HEK293 (cell line): ENCODE data around the gene PRKAG2.

Experiments
- CTCF ChIA-PET: fragments of 350-600 bp; formaldehyde crosslinking; extraction: SDS; loops from one replicate; lab custom pipeline; 2021; ENCODE audit warnings: antibody characterized with exemption; lab: Yijun Ruan, JAX
- POLR2A ChIA-PET: fragments of 300-600 bp; formaldehyde crosslinking; extraction: SDS; loops from one replicate; lab custom pipeline; 2020; ENCODE audit warnings: antibody characterized with exemption, inconsistent platforms; lab: Yijun Ruan, JAX
- H3K27ac ChIP-seq: fragments of 200-500 bp; sonication (Bioruptor generic); 2 replicates; pipeline ENCODE4 v1.5.1; 2014; ENCODE audit warnings: low read depth, low read length, control low read depth, inconsistent platforms; ENCODE audit errors: extremely low read depth
- H3K36me3 ChIP-seq, 2 experiments: fragments of 200-500 bp in 1 of 2; sonication (Bioruptor generic) in 1 of 2; 1 replicate in 1 of 2; 2 replicates in 1 of 2; pipeline ENCODE4 v1.5.1; 2014 to 2017; ENCODE audit warnings: inconsistent platforms in 2 of 2, low read length in 2 of 2; ENCODE audit not compliant: control insufficient read depth in 2 of 2, insufficient read depth in 1 of 2
- H3K4me1 ChIP-seq: fragments of 200-500 bp; sonication (Bioruptor generic); 2 replicates; pipeline ENCODE4 v1.5.1; 2014; ENCODE audit warnings: mild to moderate bottlenecking, low read length, inconsistent platforms; ENCODE audit not compliant: control insufficient read depth, insufficient read depth
- H3K4me3 ChIP-seq: 2 replicates; pipeline ENCODE4 v1.5.1; 2011; ENCODE audit warnings: low read depth, mild to moderate bottlenecking, control low read depth, low read length, moderate library complexity
- H3K9me3 ChIP-seq: fragments of 200-500 bp; sonication (Bioruptor generic); 2 replicates; pipeline ENCODE4 v1.5.1; 2014; ENCODE audit warnings: low read depth, low read length, inconsistent platforms; ENCODE audit not compliant: control insufficient read depth, insufficient read depth
- ELK4 ChIP-seq: IDR thresholded peaks from 2 replicates; pipeline ENCODE4 v1.6.1; 2011; ENCODE audit warnings: mild to moderate bottlenecking, low read depth, low read length, borderline replicate concordance
- GLI4 ChIP-seq: fragments of 450-650 bp; formaldehyde crosslinking; IDR thresholded peaks from 2 replicates; pipeline ENCODE4 v1.5.1; 2016; ENCODE audit warnings: missing biosample characterization, missing genetic modification characterization
- KLF10 ChIP-seq: fragments of 450-650 bp; IDR thresholded peaks from 2 replicates; pipeline ENCODE4 v1.5.1; 2018; ENCODE audit warnings: missing biosample characterization, mild to moderate bottlenecking, missing genetic modification characterization
- KLF7 ChIP-seq: fragments of 450-650 bp; formaldehyde crosslinking; IDR thresholded peaks from 2 replicates; pipeline ENCODE4 v1.5.1; 2016; ENCODE audit warnings: missing biosample characterization, missing genetic modification characterization, borderline replicate concordance
- PATZ1 ChIP-seq: fragments of 450-650 bp; formaldehyde crosslinking; IDR thresholded peaks from 2 replicates; pipeline ENCODE4 v1.5.1; 2016; ENCODE audit warnings: missing biosample characterization, missing genetic modification characterization
- RBAK ChIP-seq: fragments of 450-650 bp; formaldehyde crosslinking; IDR thresholded peaks from 2 replicates; pipeline ENCODE4 v1.5.1; 2016; ENCODE audit warnings: missing biosample characterization, missing genetic modification characterization
- ZBTB20 ChIP-seq: fragments of 450-650 bp; formaldehyde crosslinking; IDR thresholded peaks from 2 replicates; pipeline ENCODE4 v1.5.1; 2016; ENCODE audit warnings: missing biosample characterization, missing genetic modification characterization
- ZFHX2 ChIP-seq: fragments of 450-650 bp; formaldehyde crosslinking; conservative IDR thresholded peaks from 2 replicates; pipeline ENCODE4 v1.5.1; 2016; ENCODE audit warnings: missing biosample characterization, missing genetic modification characterization
- ZFP41 ChIP-seq: fragments of 450-650 bp; formaldehyde crosslinking; IDR thresholded peaks from 2 replicates; pipeline ENCODE4 v1.5.1; 2016; ENCODE audit warnings: missing biosample characterization, missing genetic modification characterization, borderline replicate concordance
- ZNF10 ChIP-seq: fragments of 450-650 bp; formaldehyde crosslinking; IDR thresholded peaks from 2 replicates; pipeline ENCODE4 v1.5.1; 2017; ENCODE audit warnings: missing biosample characterization, missing genetic modification characterization
- ZNF155 ChIP-seq: fragments of 450-650 bp; formaldehyde crosslinking; IDR thresholded peaks from 2 replicates; pipeline ENCODE4 v1.5.1; 2016; ENCODE audit warnings: missing biosample characterization, missing genetic modification characterization
- ZNF214 ChIP-seq: fragments of 450-650 bp; formaldehyde crosslinking; IDR thresholded peaks from 2 replicates; pipeline ENCODE4 v1.5.1; 2017; ENCODE audit warnings: missing biosample characterization, mild to moderate bottlenecking, missing genetic modification characterization, borderline replicate concordance
- ZNF221 ChIP-seq: fragments of 450-650 bp; formaldehyde crosslinking; IDR thresholded peaks from 2 replicates; pipeline ENCODE4 v1.5.1; 2017; ENCODE audit warnings: missing biosample characterization, missing genetic modification characterization, borderline replicate concordance
- ZNF292 ChIP-seq: fragments of 450-650 bp; formaldehyde crosslinking; IDR thresholded peaks from 2 replicates; pipeline ENCODE4 v1.5.1; 2016; ENCODE audit warnings: low read depth, missing biosample characterization, missing genetic modification characterization, borderline replicate concordance
- ZNF324 ChIP-seq: fragments of 450-650 bp; formaldehyde crosslinking; IDR thresholded peaks from 2 replicates; pipeline ENCODE4 v1.5.1; 2016; ENCODE audit warnings: missing biosample characterization, missing genetic modification characterization
- ZNF416 ChIP-seq: fragments of 450-650 bp; formaldehyde crosslinking; IDR thresholded peaks from 2 replicates; pipeline ENCODE4 v1.5.1; 2016; ENCODE audit warnings: missing biosample characterization, missing genetic modification characterization
- ZNF423 ChIP-seq: fragments of 450-650 bp; formaldehyde crosslinking; IDR thresholded peaks from 2 replicates; pipeline ENCODE4 v1.5.1; 2016; ENCODE audit warnings: missing biosample characterization, missing genetic modification characterization
- ZNF433 ChIP-seq: fragments of 450-650 bp; formaldehyde crosslinking; IDR thresholded peaks from 2 replicates; pipeline ENCODE4 v1.5.1; 2016; ENCODE audit warnings: missing biosample characterization, missing genetic modification characterization, low read depth
- ZNF449 ChIP-seq: fragments of 450-650 bp; formaldehyde crosslinking; IDR thresholded peaks from 2 replicates; pipeline ENCODE4 v1.5.1; 2017; ENCODE audit warnings: missing biosample characterization, mild to moderate bottlenecking, missing genetic modification characterization, moderate library complexity
- ZNF488 ChIP-seq: fragments of 450-650 bp; formaldehyde crosslinking; IDR thresholded peaks from 2 replicates; pipeline ENCODE4 v1.5.1; 2016; ENCODE audit warnings: missing biosample characterization, missing genetic modification characterization
- ZNF501 ChIP-seq: fragments of 450-650 bp; formaldehyde crosslinking; IDR thresholded peaks from 2 replicates; pipeline ENCODE4 v1.5.1; 2016; ENCODE audit warnings: missing biosample characterization, missing genetic modification characterization
- ZNF510 ChIP-seq: fragments of 450-650 bp; formaldehyde crosslinking; IDR thresholded peaks from 2 replicates; pipeline ENCODE4 v1.5.1; 2018; ENCODE audit warnings: mild to moderate bottlenecking, missing genetic modification characterization, missing biosample characterization; ENCODE audit not compliant: insufficient replicate concordance
- ZNF529 ChIP-seq: fragments of 450-650 bp; formaldehyde crosslinking; IDR thresholded peaks from 2 replicates; pipeline ENCODE4 v1.5.1; 2017; ENCODE audit warnings: missing genetic modification characterization, missing biosample characterization; ENCODE audit not compliant: insufficient replicate concordance
- ZNF585B ChIP-seq: fragments of 450-650 bp; formaldehyde crosslinking; IDR thresholded peaks from 2 replicates; pipeline ENCODE4 v1.5.1; 2016; ENCODE audit warnings: missing biosample characterization, missing genetic modification characterization
- ZNF624 ChIP-seq: fragments of 450-650 bp; formaldehyde crosslinking; IDR thresholded peaks from 2 replicates; pipeline ENCODE4 v1.5.1; 2017; ENCODE audit warnings: missing biosample characterization, missing genetic modification characterization
- ZNF664 ChIP-seq: fragments of 450-650 bp; formaldehyde crosslinking; IDR thresholded peaks from 2 replicates; pipeline ENCODE4 v1.5.1; 2016; ENCODE audit warnings: missing biosample characterization, missing genetic modification characterization
- ZNF704 ChIP-seq: fragments of 450-650 bp; formaldehyde crosslinking; IDR thresholded peaks from 2 replicates; pipeline ENCODE4 v1.5.1; 2016; ENCODE audit warnings: missing biosample characterization, missing genetic modification characterization
- ZNF76 ChIP-seq: fragments of 450-650 bp; formaldehyde crosslinking; IDR thresholded peaks from 2 replicates; pipeline ENCODE4; 2016; ENCODE audit warnings: low read depth, missing biosample characterization, missing genetic modification characterization, borderline replicate concordance
- ZNF777 ChIP-seq: fragments of 450-650 bp; formaldehyde crosslinking; IDR thresholded peaks from 2 replicates; pipeline ENCODE4 v1.5.1; 2017; ENCODE audit warnings: missing biosample characterization, missing genetic modification characterization, borderline replicate concordance
- ZNF837 ChIP-seq: fragments of 450-650 bp; formaldehyde crosslinking; IDR thresholded peaks from 2 replicates; pipeline ENCODE4 v1.5.1; 2016; ENCODE audit warnings: missing biosample characterization, missing genetic modification characterization
- ZXDB ChIP-seq: fragments of 450-650 bp; formaldehyde crosslinking; IDR thresholded peaks from 2 replicates; pipeline ENCODE4 v1.5.1; 2016; ENCODE audit warnings: missing biosample characterization, missing genetic modification characterization

PRKAG2 gene

GRCh38 chr7:151804756-151805155 lies 72.2 kb downstream of the PRKAG2 start:
- TF ChIP-seq KLF7 (tag by site-specific recombination) (no peak), ZFHX2 (tag by site-specific recombination) (no peak), ZNF10 (tag by site-specific recombination) (no peak), ZNF324 (tag by site-specific recombination) (no peak), ZNF837 (tag by site-specific recombination) (no peak), ZNF529 (tag by site-specific recombination) (no peak), PATZ1 (tag by site-specific recombination) (no peak), ZNF221 (tag by site-specific recombination) (no peak), ZNF423 (tag by site-specific recombination) (no peak), ZNF510 (tag by site-specific recombination) (no peak), ZNF292 (no peak), ZNF624 (no peak), ZNF76 (tag by site-specific recombination) (no peak)
- TF ChIP-seq, all 188 proteins: peak for 0
- Histone ChIP-seq H3K4me1 (no peaks in the 10 kb centered on the region), H3K4me3 (no peak overlapping the region), H3K36me3 (no peaks in the 10 kb centered on the region), H3K9me3 (no peaks in the 10 kb centered on the region), H3K27ac (no peak overlapping the region)
- ChIA-PET CTCF (interaction anchor here (1.2 kb wide), 1 partner anchor 21 kb away, joined by 3 read pairs; no protein-coding TSS in a partner anchor), POLR2A (no interaction called here)

GRCh38 chr7:151803841-151804240 lies 73.1 kb downstream of the PRKAG2 start:
- ChIA-PET POLR2A (no interaction called here), CTCF (interaction anchor here (0.8 kb wide), 1 partner anchor 20 kb away, joined by 4 read pairs; no protein-coding TSS in a partner anchor)
- Histone ChIP-seq H3K9me3 (no peaks in the 10 kb centered on the region), H3K4me3 (no peak overlapping the region), H3K4me1 (no peaks in the 10 kb centered on the region), H3K36me3 (no peaks in the 10 kb centered on the region), H3K27ac (no peak overlapping the region)
- TF ChIP-seq ZNF501 (tag by site-specific recombination) (no peak), ZBTB20 (tag by site-specific recombination) (no peak), ZNF777 (no peak), ZNF488 (tag by site-specific recombination) (no peak), ZNF214 (no peak), ZNF449 (tag by site-specific recombination) (no peak), ZNF221 (tag by site-specific recombination) (no peak), ZNF585B (tag by site-specific recombination) (no peak), ZNF416 (tag by site-specific recombination) (no peak), ELK4 (no peak), ZFP41 (tag by site-specific recombination) (no peak), ZNF704 (tag by site-specific recombination) (no peak), KLF10 (no peak), ZNF155 (tag by site-specific recombination) (no peak), RBAK (no peak), ZXDB (tag by site-specific recombination) (no peak), GLI4 (no peak), ZNF433 (no peak), ZNF664 (no peak)
